SK-N-SH (cell line): ENCODE data around the gene RUNDC1. TPM values are rescaled to one million over a fixed set of nuclear protein-coding genes. Genes with fewer than 3 reads are reported as not detected.
A peak's percentile ranks its signal among the peaks of the same experiment; 100 is the strongest.

ENCODE experiments used
- CTCF ChIA-PET: fragments of 300-600, 350-600 bp; formaldehyde crosslinking; extraction: SDS; loops from one replicate; lab custom pipeline; 2021; lab: Yijun Ruan, JAX
- POLR2A ChIA-PET: fragments of 350-600 bp; sonication (Branson Sonifier 250); formaldehyde crosslinking; extraction: SDS; loops from one replicate; lab custom pipeline; 2020; ENCODE audit warnings: antibody characterized with exemption, inconsistent platforms; lab: Yijun Ruan, JAX
- DNase-seq: peaks from one replicate; pipeline ENCODE4 v3.0.0; 2012
- H2AFZ ChIP-seq: fragments of 200-600 bp; sonication (generic); 2 replicates; pipeline ENCODE4 v1.8.1; 2016; ENCODE audit warnings: antibody characterized with exemption, mild to moderate bottlenecking, low read depth
- H3F3A ChIP-seq: fragments of 200-600 bp; sonication (generic); replicated peaks from 2 replicates; pipeline ENCODE3; 2016; ENCODE audit warnings: antibody characterized with exemption, mild to moderate bottlenecking; ENCODE audit not compliant: insufficient read depth
- H3K27ac ChIP-seq, 2 experiments: fragments of 200-500 bp in 1 of 2; fragments of 200-600 bp in 1 of 2; sonication (Bioruptor generic) in 1 of 2; sonication (generic), shearing (Covaris generic) in 1 of 2; 2 replicates each; pipeline versions ENCODE4 v1.5.1 to v1.6.1; 2014 to 2016; ENCODE audit warnings: low read depth in 2 of 2, inconsistent platforms in 1 of 2, low read length in 1 of 2, mild to moderate bottlenecking in 1 of 2, mixed read lengths in 1 of 2
- H3K27me3 ChIP-seq: fragments of 200-600 bp; sonication (generic), shearing (Covaris generic); 2 replicates; pipeline ENCODE4 v1.6.1; 2016; ENCODE audit warnings: mixed run types; ENCODE audit not compliant: insufficient read depth
- H3K36me3 ChIP-seq, 2 experiments: fragments of 200-500 bp in 1 of 2; fragments of 200-600 bp in 1 of 2; sonication (Bioruptor generic) in 1 of 2; sonication (generic) in 1 of 2; replicated peaks in 1 of 2; 2 replicates each; pipeline versions ENCODE3 to v1.5.1; 2014 to 2016; ENCODE audit warnings: low read length in 1 of 2, mild to moderate bottlenecking in 1 of 2; ENCODE audit not compliant: insufficient read depth in 2 of 2, control insufficient read depth in 1 of 2
- H3K4me1 ChIP-seq, 2 experiments: fragments of 200-500 bp in 1 of 2; fragments of 200-600 bp in 1 of 2; sonication (Bioruptor generic) in 1 of 2; sonication (generic), shearing (Covaris generic) in 1 of 2; 2 replicates each; pipeline versions ENCODE4 v1.5.1 to v1.6.1; 2014 to 2016; ENCODE audit warnings: low read depth in 1 of 2, low read length in 1 of 2, mixed run types in 1 of 2; ENCODE audit not compliant: insufficient read depth in 2 of 2, control insufficient read depth in 1 of 2
- H3K4me2 ChIP-seq: fragments of 200-600 bp; sonication (generic), shearing (Covaris generic); 2 replicates; pipeline ENCODE4 v1.6.1; 2017; ENCODE audit warnings: mixed run types
- H3K4me3 ChIP-seq, 2 experiments: fragments of 200-500 bp in 1 of 2; fragments of 200-600 bp in 1 of 2; sonication (Bioruptor generic) in 1 of 2; sonication (generic), shearing (Covaris generic) in 1 of 2; 2 replicates each; pipeline versions ENCODE4 v1.5.1 to v1.8.1; 2014 to 2016; ENCODE audit warnings: low read depth in 2 of 2, inconsistent platforms in 1 of 2, low read length in 1 of 2, mild to moderate bottlenecking in 1 of 2, mixed read lengths in 1 of 2, moderate library complexity in 1 of 2
- H3K79me2 ChIP-seq: fragments of 200-600 bp; sonication (generic); 2 replicates; pipeline ENCODE4 v1.8.1; 2017; ENCODE audit warnings: mild to moderate bottlenecking; ENCODE audit not compliant: insufficient read depth
- H3K9ac ChIP-seq: fragments of 200-600 bp; sonication (generic); 2 replicates; pipeline ENCODE4 v1.6.1; 2017; ENCODE audit warnings: mixed run types
- H3K9me2 ChIP-seq: fragments of 200-600 bp; sonication (generic); 2 replicates; pipeline ENCODE4 v1.6.1; 2017; ENCODE audit warnings: mixed run types
- H3K9me3 ChIP-seq: fragments of 200-600 bp; sonication (generic); 2 replicates; pipeline ENCODE4 v1.6.1; 2017; ENCODE audit warnings: mixed run types, mild to moderate bottlenecking, moderate library complexity
- H4K20me1 ChIP-seq: fragments of 200-600 bp; sonication (generic); 2 replicates; pipeline ENCODE4 v1.6.1; 2017; ENCODE audit warnings: mild to moderate bottlenecking, mixed run types; ENCODE audit not compliant: insufficient read depth
- ELF1 ChIP-seq: IDR thresholded peaks from 2 replicates; pipeline ENCODE4 v1.4.0; 2012
- FOSL2 ChIP-seq: IDR thresholded peaks from 2 replicates; pipeline ENCODE4 v1.4.0; 2012; ENCODE audit warnings: low read depth, mild to moderate bottlenecking, moderate library complexity, borderline replicate concordance
- IRF3 ChIP-seq: fragments of 150-350 bp; IDR thresholded peaks from 2 replicates; pipeline ENCODE4 v1.6.1; 2016; ENCODE audit warnings: mild to moderate bottlenecking, low read depth, low read length
- JUND ChIP-seq: IDR thresholded peaks from 2 replicates; pipeline ENCODE4 v1.4.0; 2012
- MXI1 ChIP-seq: IDR thresholded peaks from 2 replicates; pipeline ENCODE4 v1.6.1; 2012; ENCODE audit warnings: mild to moderate bottlenecking, low read depth, low read length, improper control_type of control experiment
- NFIC ChIP-seq: IDR thresholded peaks from 2 replicates; pipeline ENCODE4 v1.4.0; 2012; ENCODE audit warnings: borderline replicate concordance
- NRF1 ChIP-seq: IDR thresholded peaks from 2 replicates; pipeline ENCODE4 v1.6.1; 2012; ENCODE audit warnings: low read depth, mild to moderate bottlenecking, low read length
- POLR2AphosphoS5 ChIP-seq: IDR thresholded peaks from 2 replicates; pipeline ENCODE4 v1.6.1; 2012; ENCODE audit warnings: low read depth, low read length
- REST ChIP-seq: IDR thresholded peaks from 2 replicates; pipeline ENCODE4 v1.6.1; 2012; ENCODE audit warnings: mild to moderate bottlenecking, low read depth, low read length, moderate library complexity
- SIN3A ChIP-seq: IDR thresholded peaks from 2 replicates; pipeline ENCODE4 v1.6.1; 2012; ENCODE audit warnings: low read depth, mild to moderate bottlenecking, low read length, moderate library complexity, borderline replicate concordance
- YY1 ChIP-seq: IDR thresholded peaks from 2 replicates; pipeline ENCODE4 v1.4.0; 2012; ENCODE audit warnings: low read depth, mild to moderate bottlenecking
- WGBS: methylation state at CpG from one replicate; pipeline ENCODE4 v1.1.6; 2017; ENCODE audit warnings: low lambda C conversion rate; 5-methylcytosine and 5-hydroxymethylcytosine counted together
- polyA plus RNA-seq, 3 experiments: library from polyadenylated mRNA; depleted of rRNA; stranded (reverse); fragments of >200 nt; gene quantifications; 2 replicates each; pipeline ENCODE4 v1.2.3, GENCODE V29; 2012
- TF ChIP-seq, protein P1 (sequence below): IDR thresholded peaks from 2 replicates; pipeline ENCODE4 v1.4.0; 2012; ENCODE audit warnings: low read depth, borderline replicate concordance
- TF ChIP-seq, protein P2 (sequence below): IDR thresholded peaks from 2 replicates; pipeline ENCODE4; 2012
- TF ChIP-seq, protein P3 (sequence below): IDR thresholded peaks from 2 replicates; pipeline ENCODE4 v1.4.0; 2012; ENCODE audit warnings: low read depth

The RUNDC1 gene
- polyA plus RNA-seq, 1 of the 3 experiments (the other 2 are of a cell fraction): 9.0 TPM

DNA sequence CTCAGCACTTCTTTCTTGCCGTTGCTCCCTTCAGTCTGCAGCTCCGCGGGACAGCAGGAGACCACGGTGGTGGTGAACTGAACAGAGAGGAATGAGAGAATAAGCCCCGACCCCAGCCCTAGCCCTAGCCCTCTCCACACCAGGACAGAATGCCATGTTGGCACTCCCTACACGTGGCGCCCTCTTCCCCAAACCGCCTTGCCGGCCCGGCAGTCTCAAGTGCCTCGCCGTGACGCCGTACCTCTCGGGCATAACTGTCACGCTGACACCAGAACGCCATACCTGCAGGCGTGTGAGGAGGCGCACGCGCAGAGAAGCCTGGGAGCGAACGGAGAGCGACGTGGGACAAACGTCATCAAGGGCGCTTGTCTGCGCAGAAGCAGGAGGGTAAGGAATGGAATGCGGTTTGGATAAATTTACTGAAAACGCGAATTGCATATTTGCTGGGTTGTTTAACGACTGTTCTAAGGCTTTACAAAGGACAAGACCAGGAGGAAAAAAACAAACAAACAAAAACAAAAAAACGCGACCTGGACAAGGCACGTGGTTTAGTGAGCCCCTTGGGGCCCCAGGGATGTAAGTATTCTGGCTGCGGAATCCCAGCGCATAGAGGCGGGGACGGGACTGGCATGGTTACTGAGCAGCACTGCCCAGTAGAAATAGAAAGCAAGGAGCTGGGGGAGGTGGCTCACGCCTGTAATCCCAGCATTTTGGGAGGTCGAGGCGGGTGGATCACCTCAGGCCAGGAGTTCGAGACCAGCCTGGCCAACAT lies 16.0 kb upstream of the RUNDC1 start, which contains the start of gene AARSD1:
Gene AARSD1 (minus strand): TSS at position 294 of the 772 bp plus-strand sequence. CDS start 14 bp downstream, at position 280.
- Histone ChIP-seq H3K9me3 (no peaks in the 10 kb centered on the region), H3K79me2 (peaks cover 22% of the 10 kb centered on the region), H3F3A (peaks cover 19% of the 10 kb centered on the region), H3K4me3 (peak within 1 kb of the TSS; percentile 72 to 74), H3K9ac (peak within 1 kb of the TSS; percentile 77), H3K9me2 (no peaks in the 10 kb centered on the region), H3K36me3 (peaks cover 10 to 28% of the 10 kb centered on the region in 2 experiments), H3K27ac (peak within 1 kb of the TSS; percentile 74 to 75), H3K27me3 (no peaks in the 10 kb centered on the region), H4K20me1 (no peaks in the 10 kb centered on the region), H3K4me1 (peaks cover 0 to 4% of the 10 kb centered on the region in 2 experiments; a peak in 2 of 4 replicates), H3K4me2 (peak within 1 kb of the TSS; percentile 90), H2AFZ (peak within 1 kb of the TSS; percentile 93)
- CTCF ChIA-PET: interaction anchor here (0.7 to 1.0 kb wide), 2 partner anchors 11 to 15 kb away, joined by 3 read pairs; no protein-coding TSS in a partner anchor
- POLR2A ChIA-PET: interaction anchor here (0.7 kb wide), 2 partner anchors 16 to 34 kb away, joined by 5 read pairs; partner anchors contain the start of genes PTGES3L, RPL27 and RUNDC1
- peak; percentile 88 for DNase-seq
- WGBS: under 1% methylated on average over 42 of the region's 43 CpGs
- TF ChIP-seq SIN3A (peak; percentile 95), NRF1 (peak; percentile 88), YY1 (peak; percentile 91), ELF1 (no peak), MXI1 (peak; percentile 99), REST (0 out of 2 replicates have a peak, but pooled peaks have one; percentile 28), IRF3 (no peak), NFIC (no peak), FOSL2 (no peak), JUND (no peak), POLR2AphosphoS5 (peak; percentile 84)
- TF ChIP-seq, protein P1, sequence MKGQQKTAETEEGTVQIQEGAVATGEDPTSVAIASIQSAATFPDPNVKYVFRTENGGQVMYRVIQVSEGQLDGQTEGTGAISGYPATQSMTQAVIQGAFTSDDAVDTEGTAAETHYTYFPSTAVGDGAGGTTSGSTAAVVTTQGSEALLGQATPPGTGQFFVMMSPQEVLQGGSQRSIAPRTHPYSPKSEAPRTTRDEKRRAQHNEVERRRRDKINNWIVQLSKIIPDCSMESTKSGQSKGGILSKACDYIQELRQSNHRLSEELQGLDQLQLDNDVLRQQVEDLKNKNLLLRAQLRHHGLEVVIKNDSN: no peak
- TF ChIP-seq, protein P2, sequence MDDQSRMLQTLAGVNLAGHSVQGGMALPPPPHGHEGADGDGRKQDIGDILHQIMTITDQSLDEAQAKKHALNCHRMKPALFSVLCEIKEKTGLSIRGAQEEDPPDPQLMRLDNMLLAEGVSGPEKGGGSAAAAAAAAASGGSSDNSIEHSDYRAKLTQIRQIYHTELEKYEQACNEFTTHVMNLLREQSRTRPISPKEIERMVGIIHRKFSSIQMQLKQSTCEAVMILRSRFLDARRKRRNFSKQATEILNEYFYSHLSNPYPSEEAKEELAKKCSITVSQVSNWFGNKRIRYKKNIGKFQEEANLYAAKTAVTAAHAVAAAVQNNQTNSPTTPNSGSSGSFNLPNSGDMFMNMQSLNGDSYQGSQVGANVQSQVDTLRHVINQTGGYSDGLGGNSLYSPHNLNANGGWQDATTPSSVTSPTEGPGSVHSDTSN: peak; percentile 23; the same call in 1 of the 2 replicates
- TF ChIP-seq, protein P3, sequence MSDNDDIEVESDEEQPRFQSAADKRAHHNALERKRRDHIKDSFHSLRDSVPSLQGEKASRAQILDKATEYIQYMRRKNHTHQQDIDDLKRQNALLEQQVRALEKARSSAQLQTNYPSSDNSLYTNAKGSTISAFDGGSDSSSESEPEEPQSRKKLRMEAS: peak; percentile 95
